K562 (cell line): Measurements from ENCODE around the gene BBC3. TPM values are rescaled to one million over a fixed set of nuclear protein-coding genes. Genes with fewer than 3 reads are reported as not detected.

Experiments
- ETS2 ChIP-seq: IDR thresholded peaks from 2 replicates; pipeline ENCODE4 v1.6.1; 2016; ENCODE audit warnings: borderline replicate concordance, missing genetic modification characterization, mild to moderate bottlenecking, moderate library complexity, missing compliant biosample characterization; ENCODE audit not compliant: poor library complexity, severe bottlenecking
- UBTF ChIP-seq, 2 experiments: IDR thresholded peaks; 2 replicates each; pipeline ENCODE4 v1.6.1; 2012; ENCODE audit warnings: improper control_type of control experiment in 2 of 2, low read depth in 2 of 2, low read length in 2 of 2, borderline replicate concordance in 1 of 2
- YY1 ChIP-seq, 3 experiments: IDR thresholded peaks; 2 replicates each; pipeline ENCODE4 v1.6.1; 2011; ENCODE audit warnings: low read length in 2 of 3, mild to moderate bottlenecking in 2 of 3, moderate library complexity in 2 of 3, borderline replicate concordance in 1 of 3, control low read depth in 1 of 3, low read depth in 1 of 3; ENCODE audit not compliant: insufficient read depth in 3 of 3, insufficient replicate concordance in 2 of 3, control insufficient read depth in 1 of 3, insufficient read length in 1 of 3; ENCODE audit errors: extremely low read depth in 1 of 3
- ZBTB33 ChIP-seq: sonication (generic); formaldehyde crosslinking; IDR thresholded peaks from 2 replicates; pipeline ENCODE4 v1.8.1; 2023; ENCODE audit warnings: mild to moderate bottlenecking, missing genetic modification reagents
- polyA plus RNA-seq, 8 experiments: library from polyadenylated mRNA; depleted of rRNA in 4 of 8; stranded (reverse) in 5 of 8; unstranded in 3 of 8; fragments of >200 nt; fragmentation: Nextera tagmentation in 2 of 8; fragmentation: Illumina TruSeq in 1 of 8; extraction: Ambion mirVana in 2 of 8; extraction: Trizol in 1 of 8; gene quantifications; 2 replicates each; pipeline versions ENCODE4 v1.2.1 to v1.2.3, GENCODE V29; 2011 to 2014; ENCODE audit warnings: inconsistent platforms in 1 of 8, missing spikeins in 1 of 8
- total RNA-seq, 7 experiments: library from RNA; depleted of rRNA in 6 of 7; stranded (reverse); fragments of >200 nt in 6 of 7; fragmentation: Illumina TruSeq in 2 of 7; extraction: Trizol in 2 of 7; gene quantifications; 2 replicates each; pipeline versions ENCODE4 v1.2.1 to v1.2.3, GENCODE V29; 2011 to 2021; ENCODE audit warnings: low replicate concordance in 1 of 7
- TF ChIP-seq, protein P1 (sequence below), 2 experiments: fragments of 450-650 bp in 1 of 2; sonication (generic) in 1 of 2; formaldehyde crosslinking in 1 of 2; IDR thresholded peaks; 2 replicates each; pipeline versions ENCODE4 v1.7.1 to v1.9.0; 2016 to 2022; ENCODE audit warnings: inconsistent platforms in 1 of 2, mild to moderate bottlenecking in 1 of 2, missing genetic modification reagents in 1 of 2
- TF ChIP-seq, protein P2 (sequence below): fragments of 250-450 bp; sonication (Bioruptor Pico); IDR thresholded peaks from 2 replicates; pipeline ENCODE4 v1.8.0; 2021; ENCODE audit warnings: borderline replicate concordance, mild to moderate bottlenecking, moderate library complexity; ENCODE audit not compliant: poor library complexity, severe bottlenecking

Gene BBC3
- total and polyA plus RNA-seq, 9 of the 15 experiments (the other 6 are each of a cell fraction or from before 2014, with no cell fraction given) = 0.15 to 30.7 (median 4.8) TPM

DNA sequence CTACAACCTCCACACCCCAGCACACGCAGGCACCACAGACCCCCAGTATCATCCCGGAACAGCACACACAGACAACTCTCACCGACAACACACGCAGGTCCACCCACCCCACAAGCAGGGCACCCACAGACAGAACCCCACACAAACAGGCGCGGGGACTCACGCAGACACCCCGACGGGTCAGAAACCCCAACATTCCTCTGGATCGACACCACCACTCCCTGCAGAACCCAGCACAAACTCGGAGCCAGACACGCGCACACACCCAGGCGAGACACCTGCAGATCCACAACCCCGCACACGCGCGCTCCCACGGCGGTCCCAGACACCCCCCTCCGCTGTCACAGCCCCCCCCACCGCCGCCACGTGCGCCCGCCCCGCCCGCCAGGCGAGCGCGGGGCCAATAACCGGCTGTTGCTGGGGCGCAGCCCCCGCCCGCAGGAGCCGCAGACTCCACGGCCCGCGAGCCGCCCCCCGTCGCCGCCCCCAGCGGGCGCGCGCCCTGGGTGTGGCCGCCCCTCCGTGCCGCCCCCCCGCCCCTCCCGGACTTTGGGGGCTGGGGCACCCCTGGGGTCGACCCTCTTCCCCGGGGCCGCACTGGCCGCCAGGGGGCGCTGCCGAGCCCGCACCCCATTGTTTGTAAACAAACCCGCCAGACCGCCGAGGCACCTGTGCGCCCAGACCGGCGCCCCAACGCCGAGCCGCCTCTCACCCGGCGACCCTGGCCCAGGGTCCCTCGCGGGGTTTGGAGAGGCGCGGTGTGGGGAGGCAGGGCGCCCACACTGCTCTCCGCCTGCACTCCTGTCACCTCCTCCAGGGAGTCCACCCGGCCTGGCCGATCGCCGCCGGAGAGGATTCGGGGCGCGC lies 712 bp downstream of the BBC3 start (continued):
- TF ChIP-seq, protein P1, sequence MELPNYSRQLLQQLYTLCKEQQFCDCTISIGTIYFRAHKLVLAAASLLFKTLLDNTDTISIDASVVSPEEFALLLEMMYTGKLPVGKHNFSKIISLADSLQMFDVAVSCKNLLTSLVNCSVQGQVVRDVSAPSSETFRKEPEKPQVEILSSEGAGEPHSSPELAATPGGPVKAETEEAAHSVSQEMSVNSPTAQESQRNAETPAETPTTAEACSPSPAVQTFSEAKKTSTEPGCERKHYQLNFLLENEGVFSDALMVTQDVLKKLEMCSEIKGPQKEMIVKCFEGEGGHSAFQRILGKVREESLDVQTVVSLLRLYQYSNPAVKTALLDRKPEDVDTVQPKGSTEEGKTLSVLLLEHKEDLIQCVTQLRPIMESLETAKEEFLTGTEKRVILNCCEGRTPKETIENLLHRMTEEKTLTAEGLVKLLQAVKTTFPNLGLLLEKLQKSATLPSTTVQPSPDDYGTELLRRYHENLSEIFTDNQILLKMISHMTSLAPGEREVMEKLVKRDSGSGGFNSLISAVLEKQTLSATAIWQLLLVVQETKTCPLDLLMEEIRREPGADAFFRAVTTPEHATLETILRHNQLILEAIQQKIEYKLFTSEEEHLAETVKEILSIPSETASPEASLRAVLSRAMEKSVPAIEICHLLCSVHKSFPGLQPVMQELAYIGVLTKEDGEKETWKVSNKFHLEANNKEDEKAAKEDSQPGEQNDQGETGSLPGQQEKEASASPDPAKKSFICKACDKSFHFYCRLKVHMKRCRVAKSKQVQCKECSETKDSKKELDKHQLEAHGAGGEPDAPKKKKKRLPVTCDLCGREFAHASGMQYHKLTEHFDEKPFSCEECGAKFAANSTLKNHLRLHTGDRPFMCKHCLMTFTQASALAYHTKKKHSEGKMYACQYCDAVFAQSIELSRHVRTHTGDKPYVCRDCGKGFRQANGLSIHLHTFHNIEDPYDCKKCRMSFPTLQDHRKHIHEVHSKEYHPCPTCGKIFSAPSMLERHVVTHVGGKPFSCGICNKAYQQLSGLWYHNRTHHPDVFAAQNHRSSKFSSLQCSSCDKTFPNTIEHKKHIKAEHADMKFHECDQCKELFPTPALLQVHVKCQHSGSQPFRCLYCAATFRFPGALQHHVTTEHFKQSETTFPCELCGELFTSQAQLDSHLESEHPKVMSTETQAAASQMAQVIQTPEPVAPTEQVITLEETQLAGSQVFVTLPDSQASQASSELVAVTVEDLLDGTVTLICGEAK (IDR thresholded peaks at IDR 0.05) = peak; percentile 44
- TF ChIP-seq, protein P1 (CRISPR knock-in tag; IDR thresholded peaks at IDR 0.05) = no peak
- TF ChIP-seq ZBTB33 (no peak), YY1 (IDR thresholded peaks at IDR 0.05; ENCODE audit: borderline replicate concordance in 1 of 3, control insufficient read depth in 1 of 3, extremely low read depth in 1 of 3, insufficient read depth in 3 of 3, insufficient read length in 1 of 3, insufficient replicate concordance in 2 of 3, low read depth in 1 of 3, low read length in 2 of 3) (peak in 1 of 3 experiments; percentile 30), UBTF (IDR thresholded peaks at IDR 0.05; ENCODE audit: borderline replicate concordance in 1 of 2, low read depth in 2 of 2, low read length in 2 of 2) (no peak), ETS2 (tag) (no peak)
- TF ChIP-seq, protein P2, sequence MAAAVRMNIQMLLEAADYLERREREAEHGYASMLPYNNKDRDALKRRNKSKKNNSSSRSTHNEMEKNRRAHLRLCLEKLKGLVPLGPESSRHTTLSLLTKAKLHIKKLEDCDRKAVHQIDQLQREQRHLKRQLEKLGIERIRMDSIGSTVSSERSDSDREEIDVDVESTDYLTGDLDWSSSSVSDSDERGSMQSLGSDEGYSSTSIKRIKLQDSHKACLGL = no peak
